Astrocyte (in vitro differentiated cells and primary cell): ENCODE results near the gene GID8. TPM values are rescaled to one million over a fixed set of nuclear protein-coding genes. Genes with fewer than 3 reads are reported as not detected.
A peak's percentile ranks its signal among the peaks of the same experiment; 100 is the strongest.

ENCODE experiments used
- DNase-seq: peaks from one replicate; pipeline ENCODE4 v3.0.0-alpha.2; 2010; ENCODE audit warnings: low read depth
- FAIRE-seq: peaks from 2 replicates; lab custom pipeline; 2011; peaks lifted over from hg19 to GRCh38; lab: Jason Lieb, UNC
- H2AFZ ChIP-seq: 2 replicates; pipeline ENCODE4 v1.6.0; 2012; ENCODE audit warnings: low read depth, low read length, inconsistent platforms
- H3K27ac ChIP-seq: 2 replicates; pipeline ENCODE4 v1.5.1; 2011; ENCODE audit warnings: low read depth, low read length, inconsistent platforms
- H3K27me3 ChIP-seq: 2 replicates; pipeline ENCODE4 v1.6.0; 2011; ENCODE audit warnings: low read length, inconsistent platforms; ENCODE audit not compliant: insufficient read depth
- H3K36me3 ChIP-seq: 2 replicates; pipeline ENCODE4 v1.5.1; 2011; ENCODE audit warnings: low read length, inconsistent platforms; ENCODE audit not compliant: insufficient read depth
- H3K4me1 ChIP-seq: 2 replicates; pipeline ENCODE4 v1.5.1; 2011; ENCODE audit warnings: low read length, inconsistent platforms; ENCODE audit not compliant: insufficient read depth
- H3K4me2 ChIP-seq: 2 replicates; pipeline ENCODE4 v1.6.0; 2012; ENCODE audit warnings: low read length, inconsistent platforms
- H3K4me3 ChIP-seq: 2 replicates; pipeline ENCODE4 v1.5.1; 2011; ENCODE audit warnings: low read depth, mild to moderate bottlenecking, low read length, inconsistent platforms; ENCODE audit not compliant: insufficient read depth
- H3K79me2 ChIP-seq: 2 replicates; pipeline ENCODE4 v1.6.0; 2012; ENCODE audit warnings: mild to moderate bottlenecking, low read length, inconsistent platforms; ENCODE audit not compliant: insufficient read depth
- H3K9ac ChIP-seq: 2 replicates; pipeline ENCODE4 v1.6.0; 2012; ENCODE audit warnings: mild to moderate bottlenecking, low read length, inconsistent platforms
- H3K9me3 ChIP-seq: 2 replicates; pipeline ENCODE4 v1.5.1; 2012; ENCODE audit warnings: low read depth, mild to moderate bottlenecking, low read length, inconsistent platforms; ENCODE audit not compliant: insufficient read depth
- H4K20me1 ChIP-seq: 2 replicates; pipeline ENCODE4 v1.6.0; 2012; ENCODE audit warnings: low read length, inconsistent platforms; ENCODE audit not compliant: insufficient read depth
- H3K27ac Mint-ChIP-seq: one replicate; pipeline ENCODE4 v1.8.0; 2021; ENCODE audit warnings: mild to moderate bottlenecking, mixed read lengths; ENCODE audit not compliant: unreplicated experiment
- H3K27me3 Mint-ChIP-seq: one replicate; pipeline ENCODE4 v1.8.0; 2021; ENCODE audit warnings: low read depth, mixed read lengths; ENCODE audit not compliant: unreplicated experiment
- H3K36me3 Mint-ChIP-seq: one replicate; pipeline ENCODE4 v1.8.0; 2021; ENCODE audit warnings: low read depth, mixed read lengths; ENCODE audit not compliant: unreplicated experiment
- H3K4me1 Mint-ChIP-seq: one replicate; pipeline ENCODE4 v1.8.0; 2021; ENCODE audit warnings: low read depth, mixed read lengths; ENCODE audit not compliant: unreplicated experiment
- H3K4me3 Mint-ChIP-seq: one replicate; pipeline ENCODE4 v1.8.0; 2021; ENCODE audit warnings: mild to moderate bottlenecking, moderate library complexity, mixed read lengths; ENCODE audit not compliant: unreplicated experiment
- H3K9me3 Mint-ChIP-seq: one replicate; pipeline ENCODE4 v1.8.0; 2021; ENCODE audit warnings: mild to moderate bottlenecking, mixed read lengths; ENCODE audit not compliant: unreplicated experiment
- EZH2 ChIP-seq: IDR thresholded peaks from 2 replicates; pipeline ENCODE4 v1.6.1; 2012; ENCODE audit warnings: mild to moderate bottlenecking, low read length, inconsistent platforms; ENCODE audit not compliant: insufficient read depth
- total RNA-seq: library from RNA; stranded (reverse); gene quantifications from 2 replicates; pipeline ENCODE4 v1.2.1, GENCODE V29; 2021
- TF ChIP-seq, protein P1 (sequence below): IDR thresholded peaks from 2 replicates; pipeline ENCODE4 v1.5.1; 2011; ENCODE audit warnings: low read depth, mild to moderate bottlenecking, inconsistent platforms, low read length, moderate library complexity; ENCODE audit not compliant: insufficient read depth

The GID8 gene
- total RNA-seq, 1 donor from 2014 or later = 37.1 TPM

DNA sequence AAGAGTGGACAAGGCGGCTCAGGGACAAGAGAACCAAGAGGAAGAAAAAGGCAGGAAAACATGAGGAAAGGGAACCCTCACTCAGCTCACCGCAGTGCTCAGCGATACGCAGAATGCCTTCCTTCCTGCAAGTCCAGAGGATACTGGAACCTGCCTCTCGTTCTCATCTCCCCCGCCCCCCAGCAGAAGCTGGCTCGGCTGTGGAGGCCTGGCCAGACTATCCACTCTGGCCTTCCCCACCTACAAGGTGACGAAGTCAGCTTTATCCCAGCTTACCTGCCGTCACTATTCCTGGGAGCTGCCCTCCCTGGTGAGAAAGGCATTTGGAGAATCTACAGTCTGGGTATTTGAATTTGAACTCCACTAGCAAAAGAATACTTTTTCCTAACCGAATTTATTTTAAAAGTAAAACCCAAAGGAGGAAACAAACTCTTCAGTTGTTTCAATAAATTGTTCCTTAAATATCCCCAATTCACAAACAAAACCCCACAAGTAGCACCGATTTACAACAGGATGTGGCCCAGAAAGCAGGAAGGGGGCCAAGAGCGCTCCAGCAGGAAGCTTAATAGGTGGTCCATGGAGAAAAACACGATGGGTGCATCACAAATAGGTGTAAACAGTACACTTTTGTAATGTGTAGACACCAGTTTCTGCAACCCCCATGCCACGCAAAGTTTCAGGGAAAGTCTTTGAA lies 9.6 kb upstream of the GID8 start:
- DNase-seq (no peak), FAIRE-seq (no peak)
- no peak overlapping the region for H3K27ac ChIP-seq
- H4K20me1 ChIP-seq = peaks cover 89% of the 10 kb centered on the region
- Mint-ChIP-seq H3K36me3 (peaks cover 9% of the 10 kb centered on the region), H3K27me3 (no peaks in the 10 kb centered on the region), H3K9me3 (no peaks in the 10 kb centered on the region), H3K27ac (peak overlapping the region; percentile 89), H3K4me1 (peaks cover 32% of the 10 kb centered on the region), H3K4me3 (peak overlapping the region; percentile 89)
- no peak overlapping the region for H2AFZ ChIP-seq
- peak overlapping the region; percentile 59 for H3K9ac ChIP-seq
- H3K36me3 ChIP-seq = no peaks in the 10 kb centered on the region
- peak overlapping the region; percentile 79 for H3K4me2 ChIP-seq
- peaks cover 39% of the 10 kb centered on the region for H3K4me1 ChIP-seq
- no peak for TF ChIP-seq EZH2
- TF ChIP-seq, protein P1, sequence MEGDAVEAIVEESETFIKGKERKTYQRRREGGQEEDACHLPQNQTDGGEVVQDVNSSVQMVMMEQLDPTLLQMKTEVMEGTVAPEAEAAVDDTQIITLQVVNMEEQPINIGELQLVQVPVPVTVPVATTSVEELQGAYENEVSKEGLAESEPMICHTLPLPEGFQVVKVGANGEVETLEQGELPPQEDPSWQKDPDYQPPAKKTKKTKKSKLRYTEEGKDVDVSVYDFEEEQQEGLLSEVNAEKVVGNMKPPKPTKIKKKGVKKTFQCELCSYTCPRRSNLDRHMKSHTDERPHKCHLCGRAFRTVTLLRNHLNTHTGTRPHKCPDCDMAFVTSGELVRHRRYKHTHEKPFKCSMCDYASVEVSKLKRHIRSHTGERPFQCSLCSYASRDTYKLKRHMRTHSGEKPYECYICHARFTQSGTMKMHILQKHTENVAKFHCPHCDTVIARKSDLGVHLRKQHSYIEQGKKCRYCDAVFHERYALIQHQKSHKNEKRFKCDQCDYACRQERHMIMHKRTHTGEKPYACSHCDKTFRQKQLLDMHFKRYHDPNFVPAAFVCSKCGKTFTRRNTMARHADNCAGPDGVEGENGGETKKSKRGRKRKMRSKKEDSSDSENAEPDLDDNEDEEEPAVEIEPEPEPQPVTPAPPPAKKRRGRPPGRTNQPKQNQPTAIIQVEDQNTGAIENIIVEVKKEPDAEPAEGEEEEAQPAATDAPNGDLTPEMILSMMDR = no peak
- no peaks in the 10 kb centered on the region for H3K9me3 ChIP-seq
- peaks cover 98% of the 10 kb centered on the region for H3K79me2 ChIP-seq
- no peak overlapping the region for H3K4me3 ChIP-seq
- H3K27me3 ChIP-seq = no peaks in the 10 kb centered on the region

DNA sequence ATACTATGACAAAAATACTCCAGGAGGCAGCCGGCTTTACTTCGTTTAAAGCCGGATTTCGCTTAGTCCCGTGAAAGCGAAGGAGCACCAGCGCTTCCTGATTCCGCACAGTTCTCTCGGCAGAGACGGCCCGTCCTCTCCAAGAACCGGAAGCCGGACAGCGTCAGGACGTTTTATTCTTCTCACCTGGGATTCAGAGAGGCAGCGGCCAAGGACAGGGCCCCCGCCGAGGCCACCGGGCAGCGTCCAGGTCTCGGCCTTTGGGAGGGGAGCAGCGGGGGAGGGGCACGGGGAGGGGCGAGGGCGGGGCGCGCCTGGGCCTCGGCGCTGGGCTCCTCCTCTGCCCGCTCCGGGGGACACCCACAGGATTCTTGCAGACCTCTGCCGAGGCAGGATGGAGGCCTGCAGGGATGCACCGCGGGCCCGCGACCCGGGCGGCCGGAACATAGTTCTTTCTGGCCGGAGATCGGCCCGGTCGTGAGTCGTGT lies 8.9 kb upstream of the GID8 start:
- Histone ChIP-seq H3K9ac (peak overlapping the region; percentile 59), H4K20me1 (peaks cover 89% of the 10 kb centered on the region), H3K4me1 (peaks cover 32% of the 10 kb centered on the region), H3K36me3 (no peaks in the 10 kb centered on the region), H3K79me2 (peaks cover 98% of the 10 kb centered on the region), H3K4me2 (peak overlapping the region; percentile 79), H2AFZ (no peak overlapping the region), H3K4me3 (peak overlapping the region; percentile 38), H3K27ac (no peak overlapping the region), H3K9me3 (no peaks in the 10 kb centered on the region), H3K27me3 (no peaks in the 10 kb centered on the region)
- Mint-ChIP-seq H3K27ac (peak overlapping the region; percentile 89), H3K4me1 (peaks cover 28% of the 10 kb centered on the region), H3K4me3 (peak overlapping the region; percentile 89), H3K27me3 (no peaks in the 10 kb centered on the region), H3K9me3 (no peaks in the 10 kb centered on the region), H3K36me3 (peaks cover 9% of the 10 kb centered on the region)
- DNase-seq (no peak), FAIRE-seq (no peak)
- TF ChIP-seq, protein P1 = no peak
- no peak for TF ChIP-seq EZH2

DNA sequence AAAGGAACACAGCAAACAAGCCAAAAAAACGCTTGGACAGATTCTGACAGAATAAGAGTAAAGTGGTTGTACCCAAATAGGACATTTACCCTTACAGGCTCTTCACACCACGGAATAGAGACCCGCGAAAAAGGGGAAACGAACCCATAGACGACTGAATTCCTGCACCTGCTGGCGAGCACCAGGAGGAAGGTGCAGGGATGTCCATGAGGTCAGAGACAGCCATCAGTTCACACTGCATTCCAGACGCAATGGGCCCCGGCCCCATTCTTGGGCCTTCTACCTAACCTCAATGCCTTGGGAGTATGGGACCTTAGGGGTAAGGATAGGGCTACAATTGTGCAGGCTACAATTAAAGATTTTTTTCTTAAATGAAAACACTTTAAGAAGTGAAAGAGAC lies 6.5 kb upstream of the GID8 start:
- Mint-ChIP-seq H3K36me3 (peaks cover 7% of the 10 kb centered on the region), H3K27ac (peak overlapping the region; percentile 27), H3K9me3 (no peaks in the 10 kb centered on the region), H3K4me3 (no peak overlapping the region), H3K27me3 (no peaks in the 10 kb centered on the region), H3K4me1 (peaks cover 21% of the 10 kb centered on the region)
- FAIRE-seq (no peak), DNase-seq (no peak)
- H3K4me3 ChIP-seq = no peak overlapping the region
- H3K9ac ChIP-seq = no peak overlapping the region
- peaks cover 5% of the 10 kb centered on the region for H3K36me3 ChIP-seq
- H3K79me2 ChIP-seq = peaks cover 100% of the 10 kb centered on the region
- no peak for TF ChIP-seq EZH2
- TF ChIP-seq, protein P1 = no peak
- peaks cover 94% of the 10 kb centered on the region for H4K20me1 ChIP-seq
- H3K9me3 ChIP-seq = no peaks in the 10 kb centered on the region
- H3K27me3 ChIP-seq = no peaks in the 10 kb centered on the region
- no peak overlapping the region for H2AFZ ChIP-seq
- H3K4me1 ChIP-seq = peaks cover 19% of the 10 kb centered on the region
- H3K4me2 ChIP-seq = no peak overlapping the region
- no peak overlapping the region for H3K27ac ChIP-seq
